A549 treated with AZD2906 at 1 μM for 4 hours (cell line): ENCODE results near the gene ICAM4. TPM values are rescaled to one million over a fixed set of nuclear protein-coding genes. Genes with fewer than 3 reads are reported as not detected.

Source experiments
- total RNA-seq: library from RNA; stranded (reverse); fragments of 200-300 nt; extraction: Qiagen RNA extraction; gene quantifications from 5 replicates; pipeline ENCODE4 v1.2.3, GENCODE V29; 2022

The ICAM4 gene
- total RNA-seq = 0.08 to 0.12 TPM (median 0.11 TPM) in 4 of 5 replicates, not detected in the other

DNA sequence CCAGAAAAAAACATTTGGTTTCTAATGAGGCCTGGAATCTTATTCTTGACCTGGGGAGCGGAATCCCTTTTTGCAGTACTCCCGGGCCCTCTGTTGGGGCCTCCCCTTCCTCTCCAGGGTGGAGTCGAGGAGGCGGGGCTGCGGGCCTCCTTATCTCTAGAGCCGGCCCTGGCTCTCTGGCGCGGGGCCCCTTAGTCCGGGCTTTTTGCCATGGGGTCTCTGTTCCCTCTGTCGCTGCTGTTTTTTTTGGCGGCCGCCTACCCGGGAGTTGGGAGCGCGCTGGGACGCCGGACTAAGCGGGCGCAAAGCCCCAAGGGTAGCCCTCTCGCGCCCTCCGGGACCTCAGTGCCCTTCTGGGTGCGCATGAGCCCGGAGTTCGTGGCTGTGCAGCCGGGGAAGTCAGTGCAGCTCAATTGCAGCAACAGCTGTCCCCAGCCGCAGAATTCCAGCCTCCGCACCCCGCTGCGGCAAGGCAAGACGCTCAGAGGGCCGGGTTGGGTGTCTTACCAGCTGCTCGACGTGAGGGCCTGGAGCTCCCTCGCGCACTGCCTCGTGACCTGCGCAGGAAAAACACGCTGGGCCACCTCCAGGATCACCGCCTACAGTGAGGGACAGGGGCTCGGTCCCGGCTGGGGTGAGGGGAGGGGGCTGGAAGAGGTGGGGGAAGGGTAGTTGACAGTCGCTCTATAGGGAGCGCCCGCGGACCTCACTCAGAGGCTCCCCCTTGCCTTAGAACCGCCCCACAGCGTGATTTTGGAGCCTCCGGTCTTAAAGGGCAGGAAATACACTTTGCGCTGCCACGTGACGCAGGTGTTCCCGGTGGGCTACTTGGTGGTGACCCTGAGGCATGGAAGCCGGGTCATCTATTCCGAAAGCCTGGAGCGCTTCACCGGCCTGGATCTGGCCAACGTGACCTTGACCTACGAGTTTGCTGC is at the start of gene ICAM4:
Gene ICAM4, plus strand, starts transcription at position 153 of the 935 bp plus-strand sequence. Its CDS starts 58 bp downstream, at position 211.

DNA sequence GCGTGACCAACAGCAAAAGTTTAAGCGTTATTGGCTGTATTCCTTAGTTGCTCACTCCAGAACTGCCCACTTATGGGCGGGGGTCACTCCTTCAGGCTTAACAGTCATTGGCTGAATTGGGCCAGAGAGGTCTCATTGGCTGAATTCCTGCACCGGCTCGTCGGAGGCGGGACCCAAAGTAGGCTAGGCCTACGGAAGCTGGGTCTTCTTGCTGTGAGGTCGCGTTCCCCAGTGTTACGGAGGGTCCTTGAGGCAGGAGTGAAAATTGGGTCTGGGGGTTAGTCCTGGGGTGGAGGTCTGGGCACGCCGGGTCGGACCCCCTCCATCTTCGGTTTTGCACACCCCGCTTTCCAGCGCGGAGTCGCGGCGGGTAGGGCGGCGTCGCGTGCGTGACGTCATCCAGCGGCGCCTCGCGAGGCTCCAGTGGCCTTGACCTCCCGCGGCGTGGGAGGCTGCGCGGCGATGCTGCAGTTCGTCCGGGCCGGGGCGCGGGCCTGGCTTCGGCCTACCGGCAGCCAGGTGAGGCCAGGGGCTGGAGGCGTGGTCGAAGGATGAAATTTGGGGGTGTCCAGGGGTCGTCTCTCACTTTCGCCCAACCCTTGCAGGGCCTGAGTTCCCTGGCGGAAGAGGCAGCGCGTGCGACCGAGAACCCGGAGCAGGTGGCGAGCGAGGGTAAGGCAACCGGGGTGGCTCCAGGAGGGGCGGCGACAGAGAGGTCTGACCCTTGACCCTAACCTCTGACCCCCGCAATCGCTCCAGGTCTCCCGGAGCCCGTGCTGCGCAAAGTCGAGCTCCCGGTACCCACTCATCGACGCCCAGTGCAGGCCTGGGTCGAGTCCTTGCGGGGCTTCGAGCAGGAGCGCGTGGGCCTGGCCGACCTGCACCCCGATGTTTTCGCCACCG is 34.7 kb upstream of the ICAM4 start, which contains the start of gene MRPL4:
Gene MRPL4, plus strand, starts transcription at position 423 of the 903 bp plus-strand sequence. Its CDS starts 40 bp downstream, at position 463.

DNA sequence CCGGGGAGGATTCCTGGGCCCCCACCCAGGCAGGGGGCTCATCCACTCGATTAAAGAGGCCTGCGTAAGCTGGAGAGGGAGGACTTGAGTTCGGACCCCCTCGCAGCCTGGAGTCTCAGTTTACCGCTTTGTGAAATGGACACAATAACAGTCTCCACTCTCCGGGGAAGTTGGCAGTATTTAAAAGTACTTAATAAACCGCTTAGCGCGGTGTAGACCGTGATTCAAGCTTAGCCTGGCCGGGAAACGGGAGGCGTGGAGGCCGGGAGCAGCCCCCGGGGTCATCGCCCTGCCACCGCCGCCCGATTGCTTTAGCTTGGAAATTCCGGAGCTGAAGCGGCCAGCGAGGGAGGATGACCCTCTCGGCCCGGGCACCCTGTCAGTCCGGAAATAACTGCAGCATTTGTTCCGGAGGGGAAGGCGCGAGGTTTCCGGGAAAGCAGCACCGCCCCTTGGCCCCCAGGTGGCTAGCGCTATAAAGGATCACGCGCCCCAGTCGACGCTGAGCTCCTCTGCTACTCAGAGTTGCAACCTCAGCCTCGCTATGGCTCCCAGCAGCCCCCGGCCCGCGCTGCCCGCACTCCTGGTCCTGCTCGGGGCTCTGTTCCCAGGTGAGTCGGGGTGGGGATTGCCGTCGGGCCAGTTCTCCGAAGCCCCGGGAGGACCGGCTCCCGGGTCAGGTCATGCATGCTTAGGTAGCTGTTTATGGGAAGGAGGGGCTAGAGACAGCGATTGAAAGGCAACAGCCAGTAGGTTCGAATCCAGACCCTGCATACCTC is 15.9 kb upstream of the ICAM4 start, which contains the start of gene ICAM1:
Gene ICAM1, plus strand, starts transcription at position 505 of the 779 bp plus-strand sequence. Its CDS starts 40 bp downstream, at position 545.

DNA sequence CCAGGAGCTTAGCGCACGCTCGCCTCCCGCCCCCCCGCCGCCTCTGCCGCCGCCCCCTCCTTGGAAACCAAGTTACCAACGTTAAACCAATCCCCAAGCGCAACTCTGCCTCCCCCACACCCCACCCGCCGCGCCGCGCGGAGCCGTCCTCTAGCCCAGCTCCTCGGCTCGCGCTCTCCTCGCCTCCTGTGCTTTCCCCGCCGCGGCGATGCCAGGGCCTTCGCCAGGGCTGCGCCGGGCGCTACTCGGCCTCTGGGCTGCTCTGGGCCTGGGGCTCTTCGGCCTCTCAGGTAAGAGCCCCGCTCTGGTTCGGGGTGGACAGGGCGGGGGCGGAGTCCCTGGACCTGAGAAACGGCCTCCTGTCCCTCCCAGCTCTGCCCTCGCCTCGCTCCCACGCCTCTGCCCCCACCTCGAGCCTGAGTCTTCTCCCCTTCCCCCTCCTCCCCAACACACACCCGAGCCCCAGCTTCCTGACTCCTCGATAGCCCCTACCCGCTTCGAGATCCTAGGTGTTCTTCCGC is 3.1 kb downstream of the ICAM4 start, which contains the start of gene ICAM5:
Gene ICAM5, plus strand, starts transcription at position 117 of the 521 bp plus-strand sequence. Its CDS starts 92 bp downstream, at position 209.

DNA sequence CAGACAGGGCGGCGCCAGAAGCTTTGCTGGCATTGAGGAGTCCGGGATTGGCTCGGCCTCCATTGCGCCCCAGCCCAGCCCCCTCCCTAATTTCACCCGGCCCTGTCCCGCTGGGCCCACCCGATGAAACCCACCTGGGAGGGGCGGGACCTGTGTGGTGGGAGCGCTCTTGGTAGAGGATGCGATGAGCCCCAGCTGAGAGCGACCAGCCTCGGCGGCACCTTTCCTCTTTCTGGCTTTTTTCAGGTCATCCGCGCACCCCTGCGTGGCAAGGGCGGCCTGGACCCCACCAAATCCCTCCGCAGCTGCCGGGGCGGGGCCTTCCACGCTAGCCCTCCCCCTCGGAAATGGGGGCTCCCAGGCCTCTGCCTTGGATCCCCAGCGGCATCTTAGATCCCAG is 22.7 kb downstream of the ICAM4 start, which contains the start of gene ZGLP1:
Gene ZGLP1, minus strand, starts transcription at position 393 of the 400 bp plus-strand sequence.

DNA sequence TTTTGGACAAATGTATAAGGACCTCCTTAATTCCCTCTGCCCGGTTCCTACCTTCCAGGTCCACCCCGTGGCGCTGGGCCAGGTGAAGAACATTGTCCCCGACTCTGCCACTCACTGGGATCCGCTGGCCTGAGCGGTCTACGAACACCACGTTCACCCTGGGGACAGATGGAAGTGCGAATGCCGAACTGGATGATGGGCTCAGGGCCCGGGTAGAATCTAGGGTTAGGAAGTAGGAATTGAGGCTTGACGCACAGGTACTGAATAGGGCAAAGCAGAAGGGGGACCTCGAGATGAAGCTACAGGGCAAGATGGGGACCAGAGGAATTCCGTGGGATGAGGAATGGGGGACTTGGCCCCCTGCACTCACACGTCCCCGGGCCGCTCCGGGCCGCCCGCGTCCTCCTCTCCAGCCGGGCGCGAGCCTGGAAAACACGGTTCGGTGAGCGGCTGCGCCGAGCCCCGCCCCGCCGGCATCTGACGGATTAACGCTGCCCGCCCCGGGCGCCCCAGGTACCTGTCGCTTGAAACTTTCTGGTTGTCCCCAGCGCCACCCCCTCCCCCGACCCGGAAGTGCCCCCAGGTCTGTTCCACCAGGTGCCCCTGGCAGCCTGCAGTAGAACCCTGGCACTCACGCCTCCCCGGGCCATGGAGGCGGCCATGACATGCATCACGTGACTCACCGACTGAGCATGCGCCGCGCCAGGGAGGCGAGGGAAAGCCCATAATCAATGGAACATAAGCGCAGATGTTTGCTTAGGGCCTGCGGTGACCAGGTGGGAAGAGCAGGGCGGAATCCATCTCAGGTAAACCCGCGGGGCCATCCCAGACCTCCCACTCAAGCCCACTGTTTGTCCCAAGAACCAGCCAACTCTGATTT is 28.8 kb downstream of the ICAM4 start, which contains the start of gene FDX2:
Gene FDX2, minus strand, starts transcription at position 681 of the 880 bp plus-strand sequence. Its CDS starts 19 bp downstream, at position 662.

GRCh38 chr19:10332965-10333757 is 46.4 kb downstream of the ICAM4 start, which contains the start of gene RAVER1:
Gene RAVER1, minus strand, starts transcription at chr19:10333529. Its CDS starts 22 bp downstream, at chr19:10333507.

Other genes starting within 250 kb of the ICAM4 start
- gene SHFL, start 200.6 kb upstream of the ICAM4 start, total RNA-seq = 6.6 to 7.5 TPM (median 7.3 TPM) in 5 replicates
- gene ANGPTL6, start 184.3 kb upstream of the ICAM4 start, total RNA-seq = 0.05 to 0.10 TPM (median 0.08 TPM) in 5 replicates
- gene PPAN, start 180.6 kb upstream of the ICAM4 start, total RNA-seq = 38.9 to 56.7 TPM (median 51.1 TPM) in 5 replicates
- 5.2 to 12.0 TPM (median 7.1 TPM) in 5 replicates for gene P2RY11, start 175.3 kb upstream of the ICAM4 start, total RNA-seq
- gene EIF3G, start 167.1 kb upstream of the ICAM4 start, total RNA-seq = 151 to 180 TPM (median 165 TPM) in 5 replicates
- gene DNMT1, start 92.0 kb upstream of the ICAM4 start, total RNA-seq = 52.4 to 61.5 TPM (median 57.3 TPM) in 5 replicates
- 0.38 to 1.1 TPM (median 0.68 TPM) in 5 replicates for gene S1PR2, start 55.6 kb upstream of the ICAM4 start, total RNA-seq
- gene MRPL4, start 34.7 kb upstream of the ICAM4 start, total RNA-seq = 53.8 to 80.9 TPM (median 73.2 TPM) in 5 replicates
- gene ICAM1, start 15.8 kb upstream of the ICAM4 start, total RNA-seq = 2.5 to 5.4 TPM (median 3.9 TPM) in 5 replicates
- gene ICAM5, start 3.0 kb downstream of the ICAM4 start, total RNA-seq = 0.58 to 1.0 TPM (median 0.84 TPM) in 5 replicates
- 0.79 to 2.7 TPM (median 1.7 TPM) in 5 replicates for gene ZGLP1, start 22.9 kb downstream of the ICAM4 start, total RNA-seq
- gene FDX2, start 29.1 kb downstream of the ICAM4 start, total RNA-seq = 17.5 to 35.4 TPM (median 33.0 TPM) in 5 replicates
- gene RAVER1, start 46.6 kb downstream of the ICAM4 start, total RNA-seq = 22.9 to 30.6 TPM (median 28.8 TPM) in 5 replicates
- gene ICAM3, start 52.7 kb downstream of the ICAM4 start, total RNA-seq = 6.2 to 9.8 TPM (median 8.2 TPM) in 5 replicates
- gene TYK2, start 93.6 kb downstream of the ICAM4 start, total RNA-seq = 28.2 to 42.9 TPM (median 38.1 TPM) in 5 replicates
- 154 to 196 TPM (median 180 TPM) in 5 replicates for gene CDC37, start 116.6 kb downstream of the ICAM4 start, total RNA-seq
- 3.8 to 4.7 TPM (median 4.1 TPM) in 5 replicates for gene PDE4A, start 133.6 kb downstream of the ICAM4 start, total RNA-seq
- 47.1 to 61.8 TPM (median 52.3 TPM) in 5 replicates for gene KEAP1, start 216.4 kb downstream of the ICAM4 start, total RNA-seq
- 0.97 to 1.5 TPM (median 1.4 TPM) in 5 replicates for gene S1PR5, start 230.5 kb downstream of the ICAM4 start, total RNA-seq